KBM-7 (cell line): ENCODE data around the gene UBE2G1.

Experiments
- DNase-seq: peaks from one replicate; pipeline ENCODE4 v3.0.0-alpha.2; 2015
- in situ Hi-C: fragments of 300-500 bp; cut with MboI; formaldehyde crosslinking; loops from 2 replicates; pipeline ENCODE4 v1.14.3; 2020; ENCODE audit warnings: low sequenced_read_pairs, low pct_unique_long_range_greater_than_20kb, mixed read lengths

Gene UBE2G1

DNA sequence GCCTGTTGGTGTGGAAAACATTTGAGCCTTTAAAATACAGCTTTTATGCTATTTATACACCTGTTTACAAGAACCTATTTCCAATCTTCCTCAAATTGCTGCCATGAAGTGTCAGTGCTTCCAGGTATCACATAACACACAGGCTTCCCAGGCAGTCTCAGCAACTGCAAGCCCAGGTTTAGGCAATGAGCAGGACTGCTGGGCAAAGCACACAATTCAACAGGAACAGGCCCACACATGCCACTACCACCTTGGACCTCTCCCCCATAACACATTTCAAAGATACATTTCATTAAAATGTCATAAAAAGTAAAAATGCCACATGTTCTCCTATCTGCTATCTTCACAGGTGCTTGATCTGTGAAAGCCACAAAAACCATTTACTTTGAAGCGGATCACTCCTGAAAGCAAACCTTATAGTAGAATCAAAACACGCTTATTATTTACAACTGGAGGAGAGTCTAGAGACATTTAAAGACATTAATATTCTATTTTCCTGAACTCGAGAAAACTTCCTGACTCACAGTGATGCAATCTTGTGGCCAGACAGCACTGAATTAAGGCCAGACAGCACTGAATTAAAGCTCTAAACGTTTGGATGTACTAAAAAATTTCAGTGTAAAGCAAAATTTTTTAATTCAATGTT, 134.2 kb downstream of the UBE2G1 start:
- in situ Hi-C loops: no loop called here

DNA sequence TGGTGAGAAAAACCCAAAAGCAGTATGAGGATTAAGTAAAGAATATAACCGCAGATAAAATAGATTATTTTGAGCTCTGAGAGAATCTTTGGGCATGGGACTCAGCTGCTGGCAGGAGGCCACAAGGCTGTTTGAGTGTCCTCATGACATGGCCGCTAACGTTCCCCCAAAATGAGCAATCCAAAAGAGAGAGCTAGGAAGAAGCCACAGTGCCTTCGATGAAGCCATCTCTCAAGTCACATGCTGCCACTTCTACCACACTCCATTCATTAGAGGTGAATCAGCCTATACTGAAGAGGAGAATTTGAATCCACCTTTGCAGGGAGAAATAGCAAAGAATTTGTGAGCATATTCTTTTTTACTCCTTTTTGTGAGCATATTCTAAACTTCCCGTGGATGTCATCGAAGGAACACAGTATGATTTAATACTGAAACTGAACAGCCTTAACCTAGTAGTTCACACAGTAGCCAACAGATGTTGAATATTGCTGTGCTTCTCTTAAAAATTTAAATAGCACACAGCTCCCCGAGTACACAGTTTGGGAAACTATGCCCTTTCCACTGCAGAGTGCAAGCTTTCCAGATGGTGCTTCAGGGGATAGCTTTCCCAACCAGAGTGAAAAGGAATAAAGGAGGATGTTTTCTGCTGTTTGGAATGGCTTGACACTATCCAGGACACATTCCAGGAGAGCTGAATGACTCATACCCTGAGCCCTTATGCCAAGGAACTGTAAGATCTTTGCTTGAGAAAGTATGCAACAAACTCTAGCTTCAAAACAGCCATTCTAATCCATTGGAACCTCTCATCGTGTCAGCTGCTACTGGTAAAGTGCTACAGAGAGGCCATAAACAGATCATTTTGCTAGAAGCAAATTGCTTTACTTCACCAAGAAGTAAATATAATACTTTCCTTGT, 136.6 kb downstream of the UBE2G1 start:
- in situ Hi-C loops: no loop called here
- no peak for DNase-seq

More for the DNA sequence above, 134.2 kb downstream of the UBE2G1 start:
- peak; percentile 12 for DNase-seq

DNA sequence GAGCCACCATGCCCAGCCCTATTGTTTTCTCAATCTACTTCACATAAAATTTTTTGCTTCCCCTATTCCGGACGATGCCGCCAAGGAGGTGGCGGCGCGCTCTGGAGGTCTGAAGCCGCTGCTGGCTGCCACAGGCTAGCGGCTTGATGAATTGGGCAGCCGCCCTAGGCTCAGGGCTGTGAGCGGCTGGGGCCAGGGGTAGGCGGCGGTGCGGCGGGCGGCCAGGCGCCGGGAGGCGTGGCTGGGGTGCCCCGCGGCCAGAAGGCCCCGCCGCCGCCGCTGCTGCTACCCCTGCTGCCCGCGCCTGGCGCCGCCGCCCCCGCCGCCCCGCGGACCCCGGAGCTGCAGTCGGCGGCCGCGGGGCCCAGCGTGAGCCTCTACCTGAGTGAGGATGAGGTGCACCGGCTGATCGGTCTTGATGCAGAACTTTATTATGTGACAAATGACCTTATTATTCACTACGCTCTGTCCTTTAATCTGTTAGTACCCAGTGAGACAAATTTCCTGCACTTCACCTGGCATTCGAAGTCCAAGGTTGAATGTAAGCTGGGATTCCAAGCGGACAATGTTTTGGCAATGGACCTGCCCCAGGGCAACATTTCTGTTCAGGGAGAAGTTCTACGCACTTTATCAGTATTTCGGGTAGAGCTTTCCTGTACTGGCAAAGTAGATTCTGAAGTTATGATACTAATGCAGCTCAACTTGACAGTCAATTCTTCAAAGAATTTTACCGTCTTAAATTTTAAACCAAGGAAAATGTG, 144.4 kb downstream of the UBE2G1 start:
- DNase-seq: no peak
- in situ Hi-C loops: no loop called here

DNA sequence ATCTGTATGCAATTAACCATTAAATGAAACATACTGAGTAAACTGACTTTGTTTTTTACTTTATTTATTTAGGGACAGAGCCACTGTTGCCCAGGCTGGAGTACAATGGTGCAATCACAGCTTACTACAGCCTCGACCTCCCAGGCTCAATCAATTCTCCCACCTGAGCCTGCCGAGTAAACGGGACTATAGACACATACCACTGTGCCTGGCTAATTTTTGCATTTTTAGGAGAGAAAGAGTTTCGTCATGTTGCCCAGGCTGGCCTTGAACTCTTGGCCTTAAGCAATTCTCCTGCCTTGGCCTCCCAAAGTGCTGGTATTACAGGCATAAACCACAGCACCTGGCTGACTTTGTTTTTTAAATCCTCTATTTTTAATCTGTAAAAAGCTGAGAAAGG, 145.3 kb downstream of the UBE2G1 start:
- in situ Hi-C loops: no loop called here
- DNase-seq: no peak

DNA sequence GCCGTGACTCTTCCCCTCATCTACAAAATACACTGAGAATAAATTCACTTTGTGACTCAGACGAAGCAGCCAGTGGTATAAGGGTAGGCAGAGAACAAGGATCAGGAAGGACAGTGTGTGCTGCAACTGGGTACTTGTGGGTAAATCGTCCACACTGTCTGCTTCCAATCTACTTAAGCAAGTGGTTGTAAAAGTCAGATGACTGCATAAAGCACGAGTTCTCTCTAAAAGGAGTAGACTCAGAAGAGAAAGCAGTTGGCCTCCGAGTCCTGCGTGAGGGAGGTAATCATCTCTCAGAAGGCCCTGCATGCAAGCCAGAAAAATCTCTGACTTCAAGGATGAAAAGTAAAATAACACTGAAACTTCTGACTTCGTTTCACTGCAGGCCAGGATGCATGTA, 145.8 kb downstream of the UBE2G1 start:
- in situ Hi-C loops: no loop called here
- DNase-seq: no peak
